SKM-1 (cell line): ENCODE data around the gene IRAK2.
"Not testable (repeated sequence)": the region's sequence is repeated elsewhere in the genome, so short reads cannot be mapped to it uniquely, and the experiment has no call there.

Source experiments
- DNase-seq: peaks from one replicate; lab custom pipeline; 2025; ENCODE audit not compliant: unreplicated experiment; lab: John Stamatoyannopoulos, UW

IRAK2 gene

GRCh38 chr3:10248984-10249748 is 84.4 kb downstream of the IRAK2 start:
- no peak for DNase-seq

- DNase-seq = no peak
Measured at GRCh38 chr3:10249833-10250232, 85.1 kb downstream of the IRAK2 start.

GRCh38 chr3:10251006-10251405 is 86.3 kb downstream of the IRAK2 start:
- no peak for DNase-seq

- no peak for DNase-seq
Measured at GRCh38 chr3:10253731-10254130, 89.0 kb downstream of the IRAK2 start.

- no peak for DNase-seq
Measured at GRCh38 chr3:10255835-10256234, 91.1 kb downstream of the IRAK2 start.

- DNase-seq = no peak
Measured at GRCh38 chr3:10259036-10259435, 94.3 kb downstream of the IRAK2 start.

GRCh38 chr3:10259798-10260197 is 95.1 kb downstream of the IRAK2 start:
- DNase-seq = no peak

- no peak for DNase-seq
Measured at GRCh38 chr3:10260211-10260701, 95.5 kb downstream of the IRAK2 start.

- DNase-seq = no peak
Measured at GRCh38 chr3:10262027-10262426, 97.3 kb downstream of the IRAK2 start.

- DNase-seq = no peak
Measured at GRCh38 chr3:10263646-10264363, 99.1 kb downstream of the IRAK2 start.

- DNase-seq = no peak
Measured at GRCh38 chr3:10265833-10266232, 101.1 kb downstream of the IRAK2 start.

GRCh38 chr3:10266936-10267335 is 102.2 kb downstream of the IRAK2 start:
- DNase-seq = not testable (repeated sequence)

GRCh38 chr3:10268116-10268515 is 103.4 kb downstream of the IRAK2 start:
- DNase-seq = no peak

GRCh38 chr3:10268930-10269329 is 104.2 kb downstream of the IRAK2 start:
- DNase-seq = no peak

GRCh38 chr3:10269443-10269842 is 104.7 kb downstream of the IRAK2 start:
- DNase-seq = no peak

GRCh38 chr3:10272476-10272875 is 107.8 kb downstream of the IRAK2 start:
- not testable (repeated sequence) for DNase-seq

GRCh38 chr3:10272977-10273376 is 108.3 kb downstream of the IRAK2 start:
- DNase-seq = no peak

- no peak for DNase-seq
Measured at GRCh38 chr3:10273702-10274305, 109.1 kb downstream of the IRAK2 start.

- DNase-seq = no peak
Measured at GRCh38 chr3:10274601-10275000, 109.9 kb downstream of the IRAK2 start.

- no peak for DNase-seq
Measured at GRCh38 chr3:10277115-10277625, 112.5 kb downstream of the IRAK2 start.

- DNase-seq = no peak
Measured at GRCh38 chr3:10278501-10278900, 113.8 kb downstream of the IRAK2 start.
